ENCODE data around the gene NME9.

DNA sequence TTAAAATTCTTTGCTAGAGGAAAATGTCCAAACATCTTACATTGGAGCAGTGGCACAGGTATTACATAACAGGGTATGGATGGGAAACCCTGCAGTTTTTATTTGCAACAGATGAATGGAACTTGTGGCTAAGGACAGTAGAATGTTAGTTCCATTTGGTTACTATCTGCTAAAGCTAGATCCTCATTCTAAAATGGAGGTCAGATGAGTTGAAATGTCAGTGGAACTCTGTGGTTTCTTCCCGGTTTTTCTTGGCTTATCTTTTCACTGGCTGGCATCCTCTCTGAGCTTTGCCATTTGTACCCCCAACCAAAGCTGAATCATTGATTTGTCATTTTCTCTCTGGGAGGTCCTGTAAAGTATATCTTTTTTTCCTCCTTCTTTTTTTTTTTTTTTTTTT, 73.6 kb downstream of the NME9 start:
- no peak for TF ChIP-seq RCOR1 (IDR thresholded peaks at IDR 0.05; ENCODE audit: insufficient replicate concordance, low read length)
- TF ChIP-seq MXI1 (IDR thresholded peaks at IDR 0.05; ENCODE audit: borderline replicate concordance, low read depth, low read length): no peak
- TF ChIP-seq, protein P1, sequence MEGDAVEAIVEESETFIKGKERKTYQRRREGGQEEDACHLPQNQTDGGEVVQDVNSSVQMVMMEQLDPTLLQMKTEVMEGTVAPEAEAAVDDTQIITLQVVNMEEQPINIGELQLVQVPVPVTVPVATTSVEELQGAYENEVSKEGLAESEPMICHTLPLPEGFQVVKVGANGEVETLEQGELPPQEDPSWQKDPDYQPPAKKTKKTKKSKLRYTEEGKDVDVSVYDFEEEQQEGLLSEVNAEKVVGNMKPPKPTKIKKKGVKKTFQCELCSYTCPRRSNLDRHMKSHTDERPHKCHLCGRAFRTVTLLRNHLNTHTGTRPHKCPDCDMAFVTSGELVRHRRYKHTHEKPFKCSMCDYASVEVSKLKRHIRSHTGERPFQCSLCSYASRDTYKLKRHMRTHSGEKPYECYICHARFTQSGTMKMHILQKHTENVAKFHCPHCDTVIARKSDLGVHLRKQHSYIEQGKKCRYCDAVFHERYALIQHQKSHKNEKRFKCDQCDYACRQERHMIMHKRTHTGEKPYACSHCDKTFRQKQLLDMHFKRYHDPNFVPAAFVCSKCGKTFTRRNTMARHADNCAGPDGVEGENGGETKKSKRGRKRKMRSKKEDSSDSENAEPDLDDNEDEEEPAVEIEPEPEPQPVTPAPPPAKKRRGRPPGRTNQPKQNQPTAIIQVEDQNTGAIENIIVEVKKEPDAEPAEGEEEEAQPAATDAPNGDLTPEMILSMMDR (conservative IDR thresholded peaks at IDR 0.05; ENCODE audit: low read depth, low read length): no peak
- TF ChIP-seq MAFK (IDR thresholded peaks at IDR 0.05; ENCODE audit: low read depth, low read length): no peak
- no peak for TF ChIP-seq POLR2A (IDR thresholded peaks at IDR 0.05; ENCODE audit: low read depth, low read length)
- TF ChIP-seq FOS (IDR thresholded peaks at IDR 0.05; ENCODE audit: low read depth, low read length): no peak
- no peak for TF ChIP-seq RFX5 (IDR thresholded peaks at IDR 0.05; ENCODE audit: low read depth, low read length)
- no peak for TF ChIP-seq SMC3 (IDR thresholded peaks at IDR 0.05; ENCODE audit: low read depth, low read length)

All from IMR-90 (cell line).